Tibial nerve (tissue), 4 donors: ENCODE measurements around the gene SMIM9.

ENCODE experiments used
- EP300 ChIP-seq, 2 donors: sonication (generic); formaldehyde crosslinking; IDR thresholded peaks; one replicate each; pipeline ENCODE4 v1.6.1; 2017; ENCODE audit warnings: antibody characterized with exemption in 2 of 2, mild to moderate bottlenecking in 1 of 2
- TF ChIP-seq, protein P1 (sequence below), 5 experiments: fragments of 200-600 bp in 3 of 5; fragments of 450-650 bp in 2 of 5; sonication (generic) in 3 of 5; IDR thresholded peaks; one replicate each; pipeline ENCODE4 v1.5.1; 2016 to 2019; ENCODE audit warnings: antibody characterized with exemption in 5 of 5, mild to moderate bottlenecking in 3 of 5, moderate library complexity in 2 of 5

DNA sequence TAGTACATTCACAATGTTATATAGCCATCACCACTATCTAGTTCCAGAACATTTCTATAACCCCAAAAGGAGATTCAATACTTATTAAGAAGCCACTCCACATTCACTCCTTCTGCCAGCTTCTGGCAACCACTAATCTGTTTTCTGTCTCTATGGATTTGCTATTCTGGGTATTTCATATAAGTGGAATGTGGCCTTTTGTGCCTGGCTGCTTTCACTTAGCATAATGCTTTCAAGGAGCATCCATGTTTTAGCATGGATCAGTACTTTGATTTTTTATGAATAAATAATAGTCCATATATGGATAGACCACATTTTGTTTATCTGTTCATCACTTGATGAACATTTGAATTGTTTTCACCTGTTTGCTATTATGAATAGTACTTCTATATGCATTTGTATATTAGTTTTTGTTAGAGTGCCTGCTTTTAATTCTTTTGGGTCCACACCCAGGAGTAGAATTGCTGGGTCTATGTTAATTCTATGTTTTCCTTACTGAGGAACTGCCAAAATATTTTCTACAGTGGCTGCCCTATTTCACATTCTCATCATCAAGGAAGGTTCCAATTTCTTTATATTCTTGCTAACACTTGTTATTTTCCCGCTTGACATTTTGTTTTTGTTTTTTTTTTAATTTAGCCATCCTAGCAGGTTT lies 16.6 kb upstream of the SMIM9 start:
- TF ChIP-seq, protein P1, sequence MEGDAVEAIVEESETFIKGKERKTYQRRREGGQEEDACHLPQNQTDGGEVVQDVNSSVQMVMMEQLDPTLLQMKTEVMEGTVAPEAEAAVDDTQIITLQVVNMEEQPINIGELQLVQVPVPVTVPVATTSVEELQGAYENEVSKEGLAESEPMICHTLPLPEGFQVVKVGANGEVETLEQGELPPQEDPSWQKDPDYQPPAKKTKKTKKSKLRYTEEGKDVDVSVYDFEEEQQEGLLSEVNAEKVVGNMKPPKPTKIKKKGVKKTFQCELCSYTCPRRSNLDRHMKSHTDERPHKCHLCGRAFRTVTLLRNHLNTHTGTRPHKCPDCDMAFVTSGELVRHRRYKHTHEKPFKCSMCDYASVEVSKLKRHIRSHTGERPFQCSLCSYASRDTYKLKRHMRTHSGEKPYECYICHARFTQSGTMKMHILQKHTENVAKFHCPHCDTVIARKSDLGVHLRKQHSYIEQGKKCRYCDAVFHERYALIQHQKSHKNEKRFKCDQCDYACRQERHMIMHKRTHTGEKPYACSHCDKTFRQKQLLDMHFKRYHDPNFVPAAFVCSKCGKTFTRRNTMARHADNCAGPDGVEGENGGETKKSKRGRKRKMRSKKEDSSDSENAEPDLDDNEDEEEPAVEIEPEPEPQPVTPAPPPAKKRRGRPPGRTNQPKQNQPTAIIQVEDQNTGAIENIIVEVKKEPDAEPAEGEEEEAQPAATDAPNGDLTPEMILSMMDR (IDR thresholded peaks at IDR 0.05): no peak
- TF ChIP-seq EP300 (IDR thresholded peaks at IDR 0.05): no peak
